Measurements from ENCODE around the gene MSANTD1. TPM values are rescaled to one million over a fixed set of nuclear protein-coding genes. Genes with fewer than 3 reads are reported as not detected.

Gene MSANTD1
- total and polyA plus RNA-seq, 9 donors = 0.15 to 1.4 (median 0.87) TPM

DNA sequence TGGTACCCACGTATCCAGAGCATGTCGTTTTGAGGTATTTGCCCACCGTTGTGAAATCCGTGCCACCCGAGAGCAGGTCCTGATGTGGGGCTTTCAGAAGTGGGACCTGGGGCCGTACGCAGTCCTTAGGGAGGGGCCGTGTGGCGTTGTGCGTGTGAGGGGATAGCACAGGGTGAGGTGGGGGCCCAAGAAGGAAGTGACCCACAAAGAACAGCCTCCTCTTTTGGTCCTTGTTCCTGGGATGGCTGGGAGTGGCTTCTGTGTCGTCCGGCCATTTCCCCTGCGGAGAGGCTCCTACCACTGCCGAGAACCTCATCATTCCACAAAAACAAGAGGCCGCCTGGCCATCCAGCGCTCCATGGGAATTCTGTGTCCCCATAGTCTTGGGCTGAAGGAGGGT lies 17.0 kb upstream of the MSANTD1 start:
- Histone ChIP-seq H3K9me3 (no peaks in the 10 kb centered on the region), H3K4me1 (ENCODE audit: insufficient read depth) (no peaks in the 10 kb centered on the region), H3K4me3 (no peak overlapping the region), H3K27ac (no peak overlapping the region), H3K27me3 (no peaks in the 10 kb centered on the region), H3K36me3 (no peaks in the 10 kb centered on the region)
- no peak for DNase-seq
- intact Hi-C loops (cut with DNase I) = no loop called here
- WGBS, 3 donors = 94% methylated on average over 16 of the region's 16 CpGs
- TF ChIP-seq POLR2A (IDR thresholded peaks at IDR 0.05) (no peak), EP300 (IDR thresholded peaks at IDR 0.05) (no peak)
- TF ChIP-seq, protein P1, sequence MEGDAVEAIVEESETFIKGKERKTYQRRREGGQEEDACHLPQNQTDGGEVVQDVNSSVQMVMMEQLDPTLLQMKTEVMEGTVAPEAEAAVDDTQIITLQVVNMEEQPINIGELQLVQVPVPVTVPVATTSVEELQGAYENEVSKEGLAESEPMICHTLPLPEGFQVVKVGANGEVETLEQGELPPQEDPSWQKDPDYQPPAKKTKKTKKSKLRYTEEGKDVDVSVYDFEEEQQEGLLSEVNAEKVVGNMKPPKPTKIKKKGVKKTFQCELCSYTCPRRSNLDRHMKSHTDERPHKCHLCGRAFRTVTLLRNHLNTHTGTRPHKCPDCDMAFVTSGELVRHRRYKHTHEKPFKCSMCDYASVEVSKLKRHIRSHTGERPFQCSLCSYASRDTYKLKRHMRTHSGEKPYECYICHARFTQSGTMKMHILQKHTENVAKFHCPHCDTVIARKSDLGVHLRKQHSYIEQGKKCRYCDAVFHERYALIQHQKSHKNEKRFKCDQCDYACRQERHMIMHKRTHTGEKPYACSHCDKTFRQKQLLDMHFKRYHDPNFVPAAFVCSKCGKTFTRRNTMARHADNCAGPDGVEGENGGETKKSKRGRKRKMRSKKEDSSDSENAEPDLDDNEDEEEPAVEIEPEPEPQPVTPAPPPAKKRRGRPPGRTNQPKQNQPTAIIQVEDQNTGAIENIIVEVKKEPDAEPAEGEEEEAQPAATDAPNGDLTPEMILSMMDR (IDR thresholded peaks at IDR 0.05) = no peak

DNA sequence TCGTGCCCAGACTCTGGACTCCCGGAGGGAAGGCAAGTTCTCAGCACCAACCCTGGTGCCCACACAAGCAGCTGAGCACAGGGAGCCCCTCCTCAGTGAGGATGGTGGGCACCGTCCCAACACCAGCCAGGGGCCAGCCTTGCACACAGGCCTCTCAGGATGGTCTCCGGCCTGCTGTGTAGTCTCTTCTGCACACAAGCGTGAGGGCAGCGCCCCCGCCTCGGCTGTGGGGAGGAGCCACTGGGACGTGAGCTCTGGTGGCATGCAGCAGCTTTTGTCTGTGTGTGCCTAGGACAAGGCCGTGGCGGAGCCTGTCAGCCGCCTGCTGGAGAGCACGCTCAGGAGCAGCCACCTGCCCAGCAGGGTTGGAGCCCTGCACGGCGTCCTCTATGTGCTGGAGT lies 16.1 kb upstream of the MSANTD1 start:
- no peak for DNase-seq
- Histone ChIP-seq H3K4me3 (no peak overlapping the region), H3K36me3 (no peaks in the 10 kb centered on the region), H3K27me3 (no peaks in the 10 kb centered on the region), H3K27ac (no peak overlapping the region), H3K4me1 (ENCODE audit: insufficient read depth) (no peaks in the 10 kb centered on the region), H3K9me3 (no peaks in the 10 kb centered on the region)
- intact Hi-C loops (cut with DNase I) = no loop called here
- TF ChIP-seq EP300 (IDR thresholded peaks at IDR 0.05) = no peak
- TF ChIP-seq, protein P1 (IDR thresholded peaks at IDR 0.05) = no peak
- no peak for TF ChIP-seq POLR2A (IDR thresholded peaks at IDR 0.05)
- WGBS, 3 donors = 89 to 91% (median 90%) methylated on average over 15 of the region's 15 CpGs

DNA sequence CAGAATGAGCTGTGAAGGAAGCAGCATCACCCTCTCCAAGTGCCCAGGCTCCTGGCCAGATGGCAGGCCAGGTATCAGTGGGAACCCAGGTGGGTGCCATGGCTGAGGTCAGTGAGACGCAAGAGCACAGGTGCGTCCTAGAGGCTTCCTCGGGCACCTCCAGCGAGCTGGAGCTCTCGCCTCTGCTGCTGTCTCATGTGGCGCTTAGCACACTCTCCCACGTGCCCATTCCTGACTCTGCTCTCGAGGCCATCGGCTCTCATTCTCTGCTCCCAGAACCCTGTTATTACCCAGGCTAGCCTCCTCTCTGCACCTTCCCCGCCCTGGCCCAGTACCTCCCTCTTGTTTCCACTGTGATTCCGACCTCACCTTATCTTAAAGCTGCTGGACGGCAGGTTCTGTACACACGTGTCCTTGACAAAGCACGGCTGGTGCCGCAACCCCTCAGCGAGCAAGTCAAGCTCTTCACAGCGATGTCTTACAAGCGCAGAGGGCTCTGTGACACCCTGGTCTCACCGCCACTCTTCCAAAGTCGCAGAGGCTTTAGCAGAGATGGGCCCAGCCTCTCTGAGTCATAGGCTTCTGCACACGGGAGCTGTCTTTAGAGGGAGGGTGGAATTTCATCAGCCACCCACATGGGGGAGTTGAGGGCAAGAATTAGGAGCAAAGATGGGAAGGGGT lies 15.4 kb upstream of the MSANTD1 start:
- H3K27me3 ChIP-seq = no peaks in the 10 kb centered on the region
- 73 to 79% (median 74%) methylated on average over 21 of the region's 21 CpGs for WGBS, 3 donors
- no peaks in the 10 kb centered on the region for H3K9me3 ChIP-seq
- no peak overlapping the region for H3K27ac ChIP-seq
- no peaks in the 10 kb centered on the region for H3K4me1 ChIP-seq (ENCODE audit: insufficient read depth)
- no peaks in the 10 kb centered on the region for H3K36me3 ChIP-seq
- intact Hi-C loops (cut with DNase I) = no loop called here
- no peak for TF ChIP-seq EP300 (IDR thresholded peaks at IDR 0.05)
- no peak for TF ChIP-seq POLR2A (IDR thresholded peaks at IDR 0.05)
- TF ChIP-seq, protein P1 (IDR thresholded peaks at IDR 0.05) = no peak
- no peak overlapping the region for H3K4me3 ChIP-seq
- DNase-seq = no peak

DNA sequence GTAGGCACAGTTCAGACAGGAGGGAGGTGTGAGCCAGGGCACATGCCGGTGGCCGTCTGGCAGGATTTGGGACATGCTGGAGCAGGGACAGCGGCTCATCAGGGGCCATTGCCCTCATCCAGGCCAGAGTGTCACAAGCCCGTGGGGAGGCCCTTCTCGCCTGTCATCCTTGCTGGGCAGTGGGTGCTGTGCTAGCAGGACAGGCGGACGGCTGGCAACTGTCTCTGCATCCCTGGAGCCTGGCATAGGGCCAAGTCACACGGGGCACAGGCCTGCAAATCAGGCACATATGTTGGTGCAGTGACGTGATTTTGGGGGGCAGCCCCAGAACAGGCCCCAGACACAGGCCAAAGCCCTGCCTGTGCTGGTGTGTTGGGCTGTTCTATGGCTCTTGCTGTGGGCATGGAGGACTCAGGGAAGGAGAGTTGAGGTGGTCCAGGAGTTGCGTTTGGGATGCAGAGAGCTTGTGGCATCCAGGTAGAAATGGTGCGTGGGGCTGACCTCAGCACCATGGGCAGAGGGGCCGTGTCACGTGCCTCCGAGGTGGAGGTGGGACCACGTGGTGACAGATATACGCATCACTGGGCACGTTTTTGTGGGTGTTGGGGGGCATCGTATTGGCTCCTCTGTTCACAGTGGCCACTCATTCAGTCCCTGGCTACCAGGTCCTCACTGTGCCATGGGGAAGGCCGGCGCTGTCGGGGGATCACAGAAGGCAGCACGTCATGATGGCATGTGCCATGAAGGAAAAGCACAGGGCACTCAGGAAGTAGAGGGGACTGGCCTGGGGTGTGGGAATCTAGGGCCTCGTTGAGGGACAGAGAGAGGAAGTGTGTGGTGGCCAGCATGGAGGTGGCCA lies 14.6 kb upstream of the MSANTD1 start:
- H3K9me3 ChIP-seq = no peaks in the 10 kb centered on the region
- no peaks in the 10 kb centered on the region for H3K4me1 ChIP-seq (ENCODE audit: insufficient read depth)
- H3K4me3 ChIP-seq = no peak overlapping the region
- no peak overlapping the region for H3K27ac ChIP-seq
- no peaks in the 10 kb centered on the region for H3K36me3 ChIP-seq
- WGBS, 3 donors = 90 to 93% (median 91%) methylated on average over 23 of the region's 23 CpGs
- no peak for TF ChIP-seq EP300 (IDR thresholded peaks at IDR 0.05)
- intact Hi-C loops (cut with DNase I) = no loop called here
- DNase-seq = no peak
- no peaks in the 10 kb centered on the region for H3K27me3 ChIP-seq

DNA sequence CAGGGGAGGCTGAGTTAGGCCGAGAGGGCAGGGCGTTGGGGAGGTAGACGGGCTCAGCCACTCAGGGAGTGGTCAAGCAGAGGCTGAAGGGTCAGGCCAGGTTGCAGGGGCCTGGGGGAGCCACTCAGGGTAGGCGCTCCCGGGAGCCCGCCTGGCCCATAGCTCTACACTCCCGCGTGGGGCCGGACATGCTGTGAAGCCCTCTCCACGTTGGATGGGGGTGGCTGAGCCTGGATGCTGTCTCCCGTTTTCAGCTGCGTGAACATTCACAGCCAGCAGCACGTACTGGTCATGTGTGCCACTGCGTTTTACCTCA lies 14.0 kb upstream of the MSANTD1 start:
- H3K4me3 ChIP-seq = no peak overlapping the region
- H3K4me1 ChIP-seq (ENCODE audit: insufficient read depth) = no peaks in the 10 kb centered on the region
- intact Hi-C loops (cut with DNase I) = no loop called here
- H3K27me3 ChIP-seq = no peaks in the 10 kb centered on the region
- H3K36me3 ChIP-seq = no peaks in the 10 kb centered on the region
- no peak for DNase-seq
- WGBS, 3 donors = 87 to 94% (median 89%) methylated on average over 14 of the region's 14 CpGs
- H3K9me3 ChIP-seq = no peaks in the 10 kb centered on the region
- no peak overlapping the region for H3K27ac ChIP-seq
- TF ChIP-seq EP300 (IDR thresholded peaks at IDR 0.05) (no peak), POLR2A (IDR thresholded peaks at IDR 0.05) (no peak)
- TF ChIP-seq, protein P1 (IDR thresholded peaks at IDR 0.05) = no peak

Data from ovary (tissue), 9 donors.